ENCODE measurements around the gene RCBTB2.
A peak's percentile ranks its signal among the peaks of the same experiment; 100 is the strongest.

The RCBTB2 gene

DNA sequence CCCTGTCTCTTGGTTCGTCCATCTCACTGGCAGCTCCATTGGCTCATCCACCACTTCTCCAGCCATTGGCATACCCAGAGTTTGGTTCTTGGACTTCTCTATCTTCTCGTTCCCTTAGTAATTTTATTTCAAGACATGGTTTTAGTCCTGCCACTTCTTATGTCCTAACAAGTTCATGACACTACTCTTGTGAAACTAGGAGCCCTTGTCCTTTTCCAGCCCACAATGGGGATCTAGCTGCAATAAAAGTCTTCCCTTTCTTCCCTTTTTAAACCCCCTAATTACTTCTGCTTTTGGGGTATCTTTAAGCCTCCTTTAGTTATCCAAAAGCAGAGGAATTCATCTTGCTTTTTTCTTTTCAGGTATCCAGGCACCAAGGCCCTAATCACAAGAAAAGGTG lies 2.9 kb upstream of the RCBTB2 start:
- no peak for DNase-seq (ENCODE audit: low read depth)
- TF ChIP-seq CTCF (conservative IDR thresholded peaks at IDR 0.05; ENCODE audit: low read depth, low read length): no peak
- H3K4me3 ChIP-seq (ENCODE audit: low read length): no peak overlapping the region

DNA sequence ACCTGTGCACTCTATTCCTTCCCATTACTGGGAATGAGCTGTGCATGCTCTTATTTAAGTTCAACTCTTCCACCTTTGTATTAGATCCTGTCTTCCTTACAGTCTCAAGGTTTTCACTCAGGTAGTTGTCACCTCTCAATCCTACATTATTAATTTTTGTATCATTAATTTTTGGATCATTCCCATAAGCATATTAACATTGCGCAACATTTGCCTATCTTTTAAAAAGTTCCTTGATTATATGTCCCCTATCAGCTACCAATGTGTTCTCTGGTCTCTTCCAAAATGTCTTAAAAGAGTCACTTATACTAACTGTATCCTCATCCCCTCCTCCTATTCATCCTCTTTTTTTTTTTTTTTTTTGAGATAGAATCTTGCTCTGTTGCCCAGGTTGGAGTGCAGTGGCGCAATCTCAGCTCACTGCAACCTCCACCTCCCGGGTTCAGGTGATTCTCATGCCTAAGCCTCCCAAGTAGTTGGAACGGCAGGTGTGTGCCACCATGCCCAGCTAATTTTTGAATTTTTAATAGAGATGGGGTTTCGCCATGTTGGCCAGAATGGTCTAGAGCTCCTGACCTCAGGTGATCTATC lies 2.1 kb upstream of the RCBTB2 start:
- no peak overlapping the region for H3K4me3 ChIP-seq (ENCODE audit: low read length)
- no peak for DNase-seq (ENCODE audit: low read depth)
- no peak for TF ChIP-seq CTCF (conservative IDR thresholded peaks at IDR 0.05; ENCODE audit: low read depth, low read length)

DNA sequence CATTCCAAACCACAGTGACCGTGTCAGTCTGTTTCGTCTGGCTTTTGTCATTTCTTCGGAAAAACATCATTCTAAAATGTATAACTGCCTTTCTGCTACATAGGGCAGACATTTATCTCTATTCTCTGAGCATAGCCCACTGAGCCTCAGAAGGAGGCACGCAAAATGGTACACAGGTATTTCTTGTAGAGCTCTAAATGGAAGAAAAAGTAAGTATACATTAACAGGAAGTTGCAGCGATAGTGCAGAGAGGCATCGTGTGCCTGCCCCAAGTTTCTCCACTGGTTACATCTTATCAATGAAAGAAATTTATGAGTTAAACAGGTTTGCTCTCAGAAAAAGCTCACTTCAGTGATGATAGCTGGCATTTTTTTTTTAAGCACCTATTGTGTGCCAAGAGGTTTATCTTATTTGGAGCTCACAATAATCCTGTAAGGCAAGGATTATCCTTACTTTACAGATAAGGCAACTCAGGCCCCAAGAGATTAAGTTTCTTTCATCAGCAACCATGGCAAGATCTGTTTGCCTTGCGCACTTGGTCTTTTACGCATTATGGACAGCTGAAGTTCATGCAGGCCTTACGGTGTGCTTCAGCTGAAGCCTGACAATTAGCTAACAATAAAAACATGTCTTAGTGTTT lies 1.2 kb upstream of the RCBTB2 start:
- H3K4me3 ChIP-seq (ENCODE audit: low read length): no peak overlapping the region
- TF ChIP-seq CTCF (conservative IDR thresholded peaks at IDR 0.05; ENCODE audit: low read depth, low read length): no peak
- DNase-seq (ENCODE audit: low read depth): peak; percentile 43

GRCh38 chr13:48532256-48532505 lies 699 bp downstream of the RCBTB2 start:
- DNase-seq (ENCODE audit: low read depth): peak; percentile 8
- no peak for TF ChIP-seq CTCF (conservative IDR thresholded peaks at IDR 0.05; ENCODE audit: low read depth, low read length)
- peak overlapping the region; percentile 89 for H3K4me3 ChIP-seq (ENCODE audit: low read length)

- H3K4me3 ChIP-seq (ENCODE audit: low read length): peak overlapping the region; percentile 89
- peak; percentile 6 for DNase-seq (ENCODE audit: low read depth)
- TF ChIP-seq CTCF (conservative IDR thresholded peaks at IDR 0.05; ENCODE audit: low read depth, low read length): no peak
Measured at GRCh38 chr13:48531416-48532255, 1.2 kb downstream of the RCBTB2 start.

DNA sequence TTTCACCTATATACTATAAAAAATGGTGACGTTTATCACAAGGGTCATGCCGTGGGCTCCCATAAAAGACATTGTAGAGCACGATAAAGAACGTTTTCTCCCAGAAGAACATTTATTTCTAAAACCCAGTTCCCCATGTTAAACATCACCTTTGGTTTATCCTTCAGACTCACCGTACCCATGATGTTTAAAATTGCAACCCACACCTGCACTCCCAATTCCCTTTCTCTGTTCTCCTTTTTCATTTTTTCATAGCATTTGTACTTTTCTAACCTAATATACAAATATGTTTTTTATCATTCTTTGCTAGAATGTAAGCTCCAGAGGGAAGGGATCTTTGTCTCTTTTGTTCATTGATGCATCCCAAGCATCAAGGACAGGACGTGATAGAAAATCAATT lies 2.0 kb downstream of the RCBTB2 start:
- DNase-seq (ENCODE audit: low read depth): no peak
- TF ChIP-seq CTCF (conservative IDR thresholded peaks at IDR 0.05; ENCODE audit: low read depth, low read length): no peak
- no peak overlapping the region for H3K4me3 ChIP-seq (ENCODE audit: low read length)

DNA sequence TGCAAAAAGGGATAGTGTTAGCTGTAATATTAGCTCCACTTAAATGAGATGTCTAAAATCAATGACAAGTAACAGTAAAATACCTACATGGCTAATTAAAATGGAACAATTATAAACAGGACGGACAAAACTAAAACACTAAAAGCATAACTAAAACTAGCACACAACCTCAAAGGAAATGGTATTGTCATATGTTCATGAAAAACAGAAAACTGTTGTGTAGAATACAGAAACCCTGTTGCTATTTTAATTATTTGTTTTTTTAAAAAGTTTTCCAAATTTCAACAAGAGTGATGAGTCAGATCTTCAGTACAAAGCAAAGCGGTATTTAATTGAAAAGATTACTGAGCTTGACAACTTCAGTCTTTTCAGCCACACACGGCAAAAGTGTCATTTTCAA lies 4.2 kb downstream of the RCBTB2 start:
- no peak for DNase-seq (ENCODE audit: low read depth)
- no peak for TF ChIP-seq CTCF (conservative IDR thresholded peaks at IDR 0.05; ENCODE audit: low read depth, low read length)
- H3K4me3 ChIP-seq (ENCODE audit: low read length): no peak overlapping the region
